SW480 (cell line): Measurements from ENCODE around the gene GNG13.
"Not testable (repeated sequence)": the region's sequence is repeated elsewhere in the genome, so short reads cannot be mapped to it uniquely, and the experiment has no call there.

Source experiments
- DNase-seq: peaks from one replicate; pipeline ENCODE4 v3.0.0-alpha.2; 2016; ENCODE audit warnings: low spot score

GNG13 gene

DNA sequence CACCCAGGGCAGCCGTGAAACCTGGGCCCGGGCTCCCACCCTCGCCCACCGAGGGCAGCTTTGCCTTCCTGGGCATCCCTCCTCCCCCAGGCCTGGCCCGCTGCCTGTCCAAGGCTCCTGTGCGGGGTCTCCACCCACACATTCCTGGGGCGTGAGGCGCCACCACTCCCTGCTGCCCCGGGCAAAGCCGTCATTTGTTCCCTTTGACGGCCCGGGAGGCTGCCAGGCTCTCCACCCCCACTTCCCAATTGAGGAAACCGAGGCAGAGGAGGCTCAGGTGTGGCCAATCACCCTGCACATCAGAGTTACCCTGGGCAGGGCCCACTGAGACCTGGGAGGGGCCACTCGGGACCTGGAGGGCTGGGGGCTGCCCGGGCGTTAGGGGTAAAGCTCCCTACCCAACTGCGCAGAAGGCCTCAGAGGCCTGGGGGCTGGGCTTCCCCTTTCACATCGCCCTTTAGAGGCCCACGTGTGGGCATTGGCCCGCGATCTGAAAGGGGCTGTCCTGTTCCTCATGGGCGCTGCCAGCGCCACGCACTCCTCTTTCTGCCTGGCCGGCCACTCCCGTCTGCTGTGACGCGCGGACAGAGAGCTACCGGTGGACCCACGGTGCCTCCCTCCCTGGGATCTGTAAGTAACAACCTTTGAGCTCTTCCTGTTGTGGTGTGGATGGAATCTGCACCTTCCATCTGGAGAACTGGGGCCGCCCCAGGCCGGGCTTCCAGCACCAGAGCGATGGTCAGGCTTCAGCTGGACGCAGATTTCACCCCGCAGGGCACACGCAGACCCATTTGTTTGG, 39.8 kb downstream of the GNG13 start, which contains the start of gene MSLN:
MSLN (plus strand) TSS at position 190 of the 799 bp plus-strand sequence. CDS start 1,947 bp downstream, outside the sequence.
- peak; percentile 86 for DNase-seq

DNA sequence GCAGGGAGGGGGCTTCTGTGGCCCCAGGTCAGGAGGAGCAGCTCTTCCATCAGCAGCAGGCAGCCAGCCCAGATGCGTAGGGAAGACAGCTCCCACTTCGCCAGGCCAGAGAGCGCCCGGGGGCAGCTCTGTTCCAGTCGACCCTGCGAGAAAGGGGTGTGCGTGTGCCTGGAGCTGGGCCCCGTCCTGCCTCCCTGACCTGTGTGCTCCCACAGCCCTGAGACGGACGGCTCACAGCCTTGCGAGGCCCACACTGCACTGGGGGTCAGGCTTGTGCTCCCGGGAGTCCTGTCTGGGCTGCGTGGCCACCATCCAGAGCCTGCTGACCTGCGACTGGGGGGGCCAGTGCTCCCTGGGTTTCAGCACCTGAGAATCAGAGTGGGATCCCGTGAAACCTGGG, 40.5 kb downstream of the GNG13 start:
- no peak for DNase-seq

DNA sequence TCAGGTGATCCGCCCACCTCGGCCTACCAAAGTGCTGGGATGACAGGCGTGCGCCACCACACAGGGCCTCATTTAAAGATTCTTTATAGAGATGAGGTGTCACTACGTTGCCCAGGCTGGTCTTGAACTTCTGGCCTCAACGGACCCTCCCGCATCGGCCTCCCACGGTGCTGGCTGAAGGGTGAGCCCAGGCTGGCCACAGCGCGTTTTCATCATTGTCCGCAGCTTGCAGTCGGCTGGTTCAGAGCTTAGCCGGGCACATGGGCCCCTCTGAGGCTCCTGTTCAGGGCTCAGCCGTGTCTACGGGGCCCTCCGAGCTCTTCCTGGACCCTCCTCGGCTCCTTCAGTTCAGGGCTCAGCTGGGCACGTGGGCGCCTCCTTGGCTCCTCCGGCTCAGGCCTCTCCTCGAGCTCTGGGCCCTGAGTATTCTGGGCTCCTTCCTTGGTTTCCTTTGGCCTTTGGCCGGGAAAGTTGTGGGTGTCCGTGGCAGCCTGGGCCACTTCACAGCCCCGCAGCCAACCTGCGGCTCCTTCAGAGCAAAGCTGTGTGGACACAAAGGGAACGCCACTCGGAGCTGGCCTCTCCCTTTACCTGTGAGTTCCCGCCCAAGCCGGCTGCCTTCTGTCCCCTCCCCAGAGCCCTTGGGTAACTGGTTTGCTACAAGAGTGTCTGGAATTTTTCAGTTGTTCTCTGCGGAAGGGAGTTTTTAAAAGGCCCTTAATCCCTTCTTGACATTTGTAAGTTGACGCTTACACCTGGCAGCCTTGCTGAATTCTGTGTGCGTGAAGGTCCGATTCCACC, 41.2 kb downstream of the GNG13 start:
- DNase-seq, result peak; percentile 32

DNA sequence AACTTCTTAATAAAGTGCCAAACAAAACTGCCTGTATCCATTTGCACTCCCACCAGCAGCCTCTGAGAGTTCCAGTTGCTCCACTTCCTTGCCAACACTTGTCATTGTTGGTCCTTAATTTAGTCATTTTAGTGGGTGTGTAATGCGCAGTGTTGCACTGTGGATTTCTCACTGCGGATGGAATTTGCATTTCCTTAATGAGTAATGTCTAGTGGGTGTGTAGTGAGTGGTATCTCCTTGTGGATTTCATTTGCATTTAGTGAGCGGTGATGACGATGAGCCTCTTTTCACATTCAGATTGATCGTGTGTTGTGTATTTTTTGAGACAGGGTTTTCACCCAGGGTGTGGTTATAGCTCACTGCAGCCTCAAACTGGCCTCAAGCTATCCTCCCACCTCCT, 44.1 kb downstream of the GNG13 start:
- no peak for DNase-seq

DNA sequence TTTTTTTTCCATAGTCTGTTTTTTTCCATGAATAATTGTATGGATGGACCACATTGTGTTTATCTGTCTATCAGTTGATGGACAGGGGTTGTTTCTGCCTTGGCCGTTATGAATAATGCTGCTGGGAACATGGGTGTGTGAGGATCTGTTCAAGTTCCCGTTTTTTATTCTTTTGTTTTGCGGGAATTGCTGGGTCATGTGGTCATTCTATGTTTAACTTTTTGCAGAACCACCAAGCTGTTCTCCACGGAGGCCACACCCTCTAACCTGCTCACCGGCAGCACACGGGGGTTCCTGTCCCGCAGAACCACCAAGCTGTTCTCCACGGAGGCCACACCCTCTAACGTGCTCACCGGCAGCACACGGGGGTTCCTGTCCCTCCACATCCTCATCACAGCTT, 45.9 kb downstream of the GNG13 start:
- DNase-seq, result no peak

DNA sequence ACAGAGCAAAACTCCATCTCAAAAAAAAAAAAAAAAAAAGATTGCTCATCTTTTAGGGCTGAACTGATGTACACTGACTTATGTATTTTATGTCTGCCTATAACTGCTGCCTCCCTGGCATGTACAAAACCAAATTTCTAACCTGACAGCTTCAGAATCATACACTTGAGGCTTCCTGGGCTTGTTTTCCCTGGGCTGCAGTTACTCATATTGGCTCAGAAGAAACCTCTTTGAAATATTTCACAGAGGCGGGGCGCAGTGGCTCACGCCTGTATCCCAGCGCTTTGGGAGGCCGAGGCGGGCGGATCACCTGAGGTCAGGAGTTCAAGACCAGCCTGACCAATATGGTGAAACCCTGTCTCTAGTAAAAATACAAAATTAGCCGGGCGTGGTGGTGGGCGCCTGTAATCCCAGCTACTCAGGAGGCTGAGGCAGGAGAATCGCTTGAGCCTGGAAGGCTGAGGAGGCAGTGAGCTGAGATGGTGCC, 46.4 kb downstream of the GNG13 start:
- not testable (repeated sequence) for DNase-seq

DNA sequence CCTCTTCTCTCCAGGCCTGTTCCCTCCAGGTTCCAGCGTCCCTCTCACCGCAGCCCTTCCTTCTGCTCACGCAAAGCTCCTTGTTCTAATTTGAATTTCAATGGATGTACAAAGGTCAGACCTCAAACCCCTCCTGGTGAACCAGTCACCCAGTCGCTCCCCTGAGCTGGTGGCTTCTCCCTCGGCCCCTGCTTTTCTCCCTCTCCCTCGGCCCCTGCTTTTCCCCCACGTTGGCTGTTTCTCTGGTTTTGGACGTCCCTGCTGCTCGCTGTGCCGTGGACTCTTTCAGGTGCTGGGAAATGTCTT, 48.6 kb downstream of the GNG13 start:
- DNase-seq, result peak; percentile 36

DNA sequence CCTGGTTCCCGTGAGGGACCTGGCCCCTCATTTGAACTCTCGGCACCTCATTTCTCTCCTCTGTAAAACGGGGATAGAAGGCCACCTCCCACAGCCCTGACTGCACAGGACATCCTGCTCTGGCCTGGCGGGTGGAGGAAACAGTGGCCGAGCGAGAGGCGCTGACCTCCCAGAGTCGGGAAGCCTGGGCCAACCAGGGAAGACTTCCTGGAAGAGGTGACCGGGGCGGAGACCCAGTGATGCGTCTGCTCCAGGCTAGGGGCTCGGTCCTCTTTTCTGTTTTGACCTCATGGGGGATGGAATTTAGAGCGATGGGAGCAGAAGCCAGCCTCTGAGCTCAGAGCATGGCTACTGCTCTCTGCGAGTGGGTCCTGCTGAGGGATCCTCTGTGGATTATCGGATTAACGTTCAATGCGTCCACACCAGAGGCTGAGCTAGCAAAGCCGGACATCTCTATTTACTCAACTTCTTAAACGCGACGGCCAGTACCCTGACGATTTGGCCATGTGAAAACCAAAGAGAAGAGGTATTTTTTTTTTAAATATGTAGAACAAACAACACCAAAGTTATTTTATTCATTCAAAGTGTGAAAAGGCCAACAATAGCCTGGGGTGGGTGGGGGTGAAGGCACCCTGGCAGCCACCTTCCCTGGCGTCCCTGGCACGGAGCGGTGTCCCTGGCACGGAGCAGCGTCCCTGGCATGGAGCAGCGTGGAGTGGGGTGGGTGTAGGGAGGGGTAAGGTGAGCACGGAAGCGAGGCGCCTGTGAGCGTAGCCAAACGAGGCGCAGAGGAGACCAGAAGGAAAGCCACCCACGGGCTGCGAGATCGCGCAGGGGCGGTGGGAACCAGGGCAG, 49.2 kb downstream of the GNG13 start:
- DNase-seq, result no peak

DNA sequence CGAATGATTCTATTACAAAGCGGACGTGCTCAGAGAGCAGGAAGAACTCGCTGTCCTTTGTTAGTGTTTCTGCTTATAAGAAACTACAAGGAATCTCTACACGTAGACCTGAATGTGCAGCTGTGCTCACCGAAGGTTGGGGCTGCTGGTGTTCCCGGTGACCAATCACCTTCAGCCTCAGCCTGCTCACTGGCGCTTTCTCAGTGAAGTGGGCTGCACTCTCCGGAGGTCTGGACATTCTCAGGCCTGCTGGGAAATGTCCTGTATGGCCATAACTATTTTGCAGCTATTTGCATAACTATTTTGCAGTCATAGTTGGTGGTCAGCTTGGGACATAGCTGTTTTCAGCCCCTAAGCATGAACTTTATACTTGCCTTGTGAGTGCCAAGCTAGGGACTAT, 50.0 kb downstream of the GNG13 start:
- no peak for DNase-seq

DNA sequence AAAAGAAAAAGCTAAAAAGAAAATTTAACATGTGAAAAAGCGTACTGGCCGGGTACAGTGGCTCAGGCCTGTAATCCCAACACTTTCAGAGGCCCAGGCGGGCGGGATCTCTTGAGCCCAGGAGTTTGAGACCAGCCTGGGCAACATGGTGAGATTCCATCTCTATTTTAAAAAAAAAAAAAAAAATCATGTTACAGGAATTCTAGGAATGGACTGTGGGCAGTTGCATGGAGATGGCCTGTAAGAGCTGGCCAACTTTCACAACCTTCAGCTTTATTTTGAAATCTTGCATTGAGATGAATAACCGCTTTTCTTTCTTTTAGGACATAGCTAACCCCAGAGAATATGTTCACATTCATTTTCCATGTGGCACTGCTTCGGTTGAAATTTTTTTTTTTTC, 51.5 kb downstream of the GNG13 start:
- no peak for DNase-seq
